GM12872 (cell line): Measurements from ENCODE around the gene TCERG1L.

Experiments
- CTCF ChIP-seq: IDR thresholded peaks from 3 replicates; pipeline ENCODE4 v1.5.1; 2011; ENCODE audit warnings: low read depth, mild to moderate bottlenecking, low read length, moderate library complexity; ENCODE audit not compliant: insufficient read depth

TCERG1L gene

GRCh38 chr10:131246775-131247174 lies 64.7 kb downstream of the TCERG1L start:
- no peak for TF ChIP-seq CTCF

GRCh38 chr10:131246089-131246488 lies 65.4 kb downstream of the TCERG1L start:
- no peak for TF ChIP-seq CTCF

GRCh38 chr10:131245475-131246059 lies 66.0 kb downstream of the TCERG1L start:
- no peak for TF ChIP-seq CTCF

- no peak for TF ChIP-seq CTCF
Measured at GRCh38 chr10:131244836-131245235, 66.7 kb downstream of the TCERG1L start.

DNA sequence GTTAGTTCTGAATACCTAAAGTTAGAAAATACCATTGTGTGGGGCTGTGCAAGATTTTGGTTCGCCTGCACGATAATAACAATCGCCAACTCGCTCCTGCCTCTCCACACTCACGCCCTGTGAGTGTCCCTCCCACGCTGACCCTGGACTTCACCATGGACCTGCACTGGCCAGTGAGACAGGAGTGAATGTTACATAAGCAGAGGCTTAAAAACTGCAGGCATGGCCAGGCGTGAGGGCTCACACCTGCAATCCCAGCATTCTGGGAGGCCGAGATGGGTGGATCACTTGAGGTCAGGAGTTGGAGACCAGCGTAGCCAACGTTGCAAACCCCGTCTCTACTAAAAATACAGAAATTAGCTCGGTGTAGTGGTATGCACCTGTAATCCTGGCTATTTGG lies 68.4 kb downstream of the TCERG1L start:
- TF ChIP-seq CTCF, result no peak

DNA sequence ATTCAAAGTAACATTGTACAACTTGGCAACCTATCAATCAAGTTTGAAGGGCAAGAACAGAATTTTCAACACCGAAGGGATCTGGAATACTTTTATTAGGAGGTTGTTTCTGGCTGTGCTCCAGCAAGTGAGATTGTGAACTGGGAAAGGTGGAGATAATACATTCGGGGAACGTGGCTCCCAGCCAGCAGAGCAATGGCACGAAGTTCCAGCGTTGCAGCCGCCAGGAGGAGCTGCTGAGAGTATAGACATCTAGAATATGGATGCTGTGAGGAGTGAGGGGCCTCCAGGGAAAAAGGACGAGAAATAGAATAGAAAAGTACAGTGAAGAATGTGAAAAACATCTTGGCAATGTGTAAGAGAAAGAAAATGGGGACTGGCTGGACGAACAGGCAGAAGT lies 69.5 kb downstream of the TCERG1L start:
- no peak for TF ChIP-seq CTCF

DNA sequence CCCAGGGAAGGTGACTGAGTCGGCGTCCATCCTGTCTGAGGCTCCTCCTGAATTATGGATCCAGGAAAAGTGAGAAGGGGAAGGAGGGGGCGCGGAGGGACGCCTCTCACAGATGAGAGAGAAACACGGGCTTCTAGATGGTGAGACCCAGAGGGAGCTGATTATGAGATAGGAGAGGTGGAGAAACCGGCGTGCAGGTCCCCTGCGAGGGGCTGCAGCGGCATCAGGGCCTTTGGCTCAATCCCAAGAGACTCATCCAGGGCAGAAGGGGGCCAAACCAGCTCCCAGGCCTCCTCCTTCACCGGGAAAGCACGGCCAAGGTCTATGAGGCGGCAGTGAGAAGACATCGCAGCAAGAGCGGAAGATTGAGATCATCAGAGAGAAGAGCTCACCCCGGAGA lies 70.8 kb downstream of the TCERG1L start:
- TF ChIP-seq CTCF, result no peak

GRCh38 chr10:131239926-131240325 lies 71.6 kb downstream of the TCERG1L start:
- no peak for TF ChIP-seq CTCF
